HG02973 (cell line): ENCODE measurements around the gene KRTAP10-4.
"Not testable (repeated sequence)": the region's sequence is repeated elsewhere in the genome, so short reads cannot be mapped to it uniquely, and the experiment has no call there.

Source experiments
- ATAC-seq: cut with Tn5 transposase; IDR thresholded peaks from one replicate; pipeline ENCODE4 v1.9.1; 2021; ENCODE audit warnings: moderate library complexity; ENCODE audit not compliant: unreplicated experiment

Gene KRTAP10-4

DNA sequence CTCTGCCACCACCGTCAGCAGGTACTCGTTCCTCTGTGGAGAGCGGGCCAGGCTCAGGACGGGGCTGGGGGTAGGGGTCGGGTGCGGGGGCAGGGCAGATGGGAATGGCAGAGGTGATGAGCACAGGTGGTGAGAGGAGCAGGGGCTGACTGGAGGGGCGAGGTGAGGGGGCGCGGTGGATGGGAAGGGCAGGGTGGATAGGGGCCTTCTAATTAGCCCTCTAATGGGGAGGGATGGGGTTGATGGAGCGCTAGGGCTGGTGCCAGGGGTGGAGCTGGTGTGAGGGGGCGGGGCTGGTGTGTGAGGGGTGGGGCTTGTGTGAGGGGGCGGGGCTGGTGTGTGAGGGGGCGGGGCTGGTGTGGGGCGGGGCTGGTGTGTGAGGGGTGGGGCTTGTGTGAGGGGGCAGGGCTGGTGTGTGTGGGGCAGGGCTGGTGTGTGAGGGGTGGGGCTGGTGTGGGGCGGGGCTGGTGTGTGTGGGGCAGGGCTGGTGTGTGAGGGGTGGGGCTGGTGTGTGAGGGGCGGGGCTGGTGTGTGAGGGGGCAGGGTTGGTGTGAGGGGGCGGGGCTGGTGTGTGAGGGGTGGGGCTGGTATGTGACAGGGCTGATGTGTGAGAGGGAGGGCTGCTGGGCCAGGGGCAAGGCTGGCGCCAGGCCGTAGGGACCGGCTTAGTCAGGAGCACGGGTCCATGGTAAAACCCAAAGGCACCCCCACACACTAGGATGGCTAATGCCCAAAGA is 39.5 kb upstream of the KRTAP10-4 start:
- no peak for ATAC-seq

DNA sequence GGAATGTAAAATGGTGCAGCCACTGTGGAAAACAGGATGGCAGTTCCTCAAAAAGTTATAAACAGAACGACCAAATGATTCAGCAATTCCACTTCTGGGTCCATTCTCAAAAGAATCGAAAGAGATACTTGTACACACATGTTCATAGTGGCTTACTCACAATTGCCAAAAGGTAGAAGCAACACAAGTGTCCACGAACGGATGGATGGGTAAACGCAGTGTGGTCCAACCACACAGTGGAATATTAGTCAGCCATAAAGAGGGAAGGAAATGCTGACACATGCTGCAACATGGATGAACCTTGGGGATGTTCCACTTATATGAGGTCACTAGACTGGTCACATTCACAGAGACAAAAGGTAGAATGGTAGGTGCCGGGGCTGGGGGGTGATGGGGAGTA is 38.8 kb upstream of the KRTAP10-4 start:
- no peak for ATAC-seq

DNA sequence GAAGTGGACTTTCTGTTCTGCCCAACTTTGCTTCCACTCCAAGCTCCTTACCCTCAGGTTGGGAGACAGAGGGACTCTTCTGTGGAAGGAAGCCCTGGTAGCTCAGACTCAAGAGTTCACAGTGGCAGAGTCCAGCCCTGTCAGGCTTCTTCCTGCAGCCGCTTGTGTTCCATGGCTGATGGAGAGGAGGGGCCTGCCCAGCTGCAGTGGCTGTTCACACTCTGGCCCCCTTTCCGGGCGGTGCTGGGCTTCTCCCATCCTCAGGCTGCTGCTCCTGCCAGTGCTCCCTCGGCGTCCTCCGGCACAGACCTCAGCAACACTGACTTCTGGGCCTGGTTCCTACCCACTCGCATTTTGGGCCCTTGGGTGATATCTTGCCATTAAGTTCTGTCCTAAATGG is 37.6 kb upstream of the KRTAP10-4 start:
- ATAC-seq = no peak

- no peak for ATAC-seq
Observed at GRCh38 chr21:44537930-44538911, 35.3 kb upstream of the KRTAP10-4 start.

- no peak for ATAC-seq
Observed at GRCh38 chr21:44539046-44539445, 34.5 kb upstream of the KRTAP10-4 start.

DNA sequence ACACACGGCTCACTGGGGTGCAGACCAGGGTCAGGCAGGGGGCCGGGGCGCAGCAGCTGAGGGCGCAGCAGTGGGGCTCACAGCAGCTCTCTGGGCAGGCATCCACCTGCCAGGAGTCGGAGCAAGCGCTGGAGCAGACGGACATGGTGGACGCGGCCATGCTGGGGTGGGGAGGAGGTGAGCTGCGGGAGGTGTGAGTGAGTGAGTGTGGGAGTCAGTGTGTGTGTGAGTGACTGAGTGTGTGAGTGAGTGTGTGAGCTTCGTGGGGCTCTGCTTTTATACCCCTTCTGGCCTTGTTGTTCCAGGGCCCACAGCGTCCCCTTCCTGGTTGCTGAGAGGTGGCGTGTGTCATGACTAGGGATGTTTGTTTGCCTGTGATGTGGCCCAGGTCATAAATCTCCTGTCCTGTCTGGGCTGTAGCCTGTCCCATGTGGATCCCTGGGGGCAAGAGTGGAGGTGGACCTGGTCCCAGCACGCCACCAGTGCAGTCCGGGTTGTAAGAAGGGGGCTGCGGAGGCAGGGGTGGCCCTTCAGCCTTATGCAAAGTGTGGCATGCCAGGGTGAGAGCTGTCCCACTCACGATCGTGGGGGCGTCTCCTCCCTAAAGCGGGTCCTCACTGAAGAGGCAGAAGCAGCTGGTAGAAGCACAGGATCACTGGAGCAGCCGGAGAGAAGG is 33.4 kb upstream of the KRTAP10-4 start, which contains the start of gene KRTAP10-1:
Gene KRTAP10-1, minus strand, starts transcription at position 205 of the 676 bp plus-strand sequence. Its CDS starts 45 bp downstream, at position 160.
- ATAC-seq = no peak

DNA sequence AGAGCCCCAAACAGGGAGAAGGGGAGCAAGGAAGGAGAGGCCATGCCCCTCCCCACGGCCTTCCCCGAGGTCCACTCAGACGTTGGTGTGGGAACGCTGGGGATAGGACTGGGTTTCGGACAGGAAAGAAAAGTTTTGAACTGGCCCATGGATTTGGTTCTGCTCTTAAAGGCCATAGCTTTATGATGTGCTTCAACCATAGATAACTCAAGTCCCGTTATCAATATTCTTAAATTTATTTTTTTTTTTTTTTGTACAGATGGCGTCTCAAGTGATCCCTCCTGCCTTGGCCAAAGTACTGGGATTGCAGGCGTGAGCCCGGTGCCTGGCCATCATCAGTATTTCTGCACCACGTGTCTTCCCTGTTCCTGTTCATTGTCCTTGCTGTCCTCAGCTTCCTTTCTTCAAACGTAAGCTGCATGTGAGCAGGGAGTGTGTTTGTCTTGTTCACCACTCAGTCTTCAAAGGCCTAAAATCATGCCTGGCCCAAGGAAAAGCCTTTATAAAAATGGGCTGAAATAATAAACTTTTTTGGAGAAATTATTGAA is 32.7 kb upstream of the KRTAP10-4 start:
- ATAC-seq = no peak

DNA sequence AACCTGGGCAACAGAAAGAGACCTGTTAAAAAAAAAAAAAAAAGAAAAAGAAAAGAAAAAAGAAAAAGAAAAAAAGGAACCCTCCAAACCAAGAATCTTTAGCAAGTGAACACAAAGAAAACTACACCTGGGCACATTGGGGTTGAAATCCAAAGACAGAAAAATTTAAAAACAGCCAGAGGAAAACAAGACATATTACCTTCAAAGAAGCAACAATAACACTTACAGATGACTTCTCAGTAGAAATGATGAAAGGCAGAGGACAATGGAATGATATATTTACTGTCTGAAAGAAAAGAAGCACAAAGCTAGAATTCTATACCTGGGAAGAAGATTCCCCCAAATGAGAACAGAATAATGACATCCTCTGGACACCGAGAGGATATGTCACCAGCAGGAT is 30.8 kb upstream of the KRTAP10-4 start:
- ATAC-seq = no peak

- ATAC-seq = no peak
Observed at GRCh38 chr21:44544566-44544965, 29.0 kb upstream of the KRTAP10-4 start.

DNA sequence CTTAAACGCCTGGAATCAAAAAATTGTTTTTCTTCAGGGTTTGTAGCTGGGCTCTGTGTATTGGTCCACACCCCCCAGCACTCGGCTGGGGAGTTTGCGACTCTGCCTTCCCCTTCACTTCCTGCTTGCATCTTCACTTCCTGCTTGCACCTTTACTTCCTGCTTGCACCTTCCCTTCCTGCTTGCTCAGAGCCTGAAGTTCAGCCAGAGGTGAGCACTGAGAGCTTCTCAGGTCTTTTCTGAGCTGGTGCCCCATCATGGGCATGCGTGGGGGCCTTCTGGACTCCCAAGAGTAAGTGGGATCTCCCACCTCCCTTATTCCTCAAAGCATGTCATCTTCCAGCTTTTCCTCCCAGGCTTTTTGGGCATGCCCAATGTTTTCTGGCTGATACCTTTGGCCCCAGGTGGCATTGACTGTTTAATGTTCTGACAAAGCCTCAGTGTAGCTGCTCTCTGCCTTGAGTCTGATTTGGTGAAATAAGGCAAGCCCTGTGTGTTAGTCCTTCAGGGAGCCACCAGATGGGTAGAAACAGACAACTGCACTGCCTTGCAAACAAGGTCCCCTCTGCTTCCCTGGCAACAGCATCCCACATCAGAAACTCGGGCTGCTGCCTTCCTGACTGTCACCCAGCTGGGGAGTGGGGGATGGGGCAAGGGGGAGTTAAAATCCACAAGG is 25.7 kb upstream of the KRTAP10-4 start:
- no peak for ATAC-seq

DNA sequence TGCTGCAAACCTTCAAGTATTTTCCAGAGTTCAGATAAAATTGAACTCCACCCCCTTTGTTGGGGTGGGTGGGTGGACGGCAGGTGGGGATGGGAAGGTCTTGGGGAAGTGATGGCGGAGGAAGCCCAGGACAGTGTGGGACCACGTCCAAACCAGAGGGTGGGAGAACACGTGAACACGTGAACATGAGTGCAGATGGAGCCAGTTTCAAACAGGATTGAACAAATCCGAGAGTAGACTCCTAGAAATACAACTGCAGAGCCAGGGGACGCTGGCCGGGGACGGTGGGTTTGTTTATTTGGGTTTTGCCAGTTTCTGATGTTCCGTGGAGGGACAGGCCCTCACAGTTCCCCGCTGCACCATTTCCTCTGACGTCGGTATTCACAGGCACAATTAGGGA is 25.1 kb upstream of the KRTAP10-4 start:
- ATAC-seq = no peak

- no peak for ATAC-seq
Observed at GRCh38 chr21:44548922-44549321, 24.6 kb upstream of the KRTAP10-4 start.

DNA sequence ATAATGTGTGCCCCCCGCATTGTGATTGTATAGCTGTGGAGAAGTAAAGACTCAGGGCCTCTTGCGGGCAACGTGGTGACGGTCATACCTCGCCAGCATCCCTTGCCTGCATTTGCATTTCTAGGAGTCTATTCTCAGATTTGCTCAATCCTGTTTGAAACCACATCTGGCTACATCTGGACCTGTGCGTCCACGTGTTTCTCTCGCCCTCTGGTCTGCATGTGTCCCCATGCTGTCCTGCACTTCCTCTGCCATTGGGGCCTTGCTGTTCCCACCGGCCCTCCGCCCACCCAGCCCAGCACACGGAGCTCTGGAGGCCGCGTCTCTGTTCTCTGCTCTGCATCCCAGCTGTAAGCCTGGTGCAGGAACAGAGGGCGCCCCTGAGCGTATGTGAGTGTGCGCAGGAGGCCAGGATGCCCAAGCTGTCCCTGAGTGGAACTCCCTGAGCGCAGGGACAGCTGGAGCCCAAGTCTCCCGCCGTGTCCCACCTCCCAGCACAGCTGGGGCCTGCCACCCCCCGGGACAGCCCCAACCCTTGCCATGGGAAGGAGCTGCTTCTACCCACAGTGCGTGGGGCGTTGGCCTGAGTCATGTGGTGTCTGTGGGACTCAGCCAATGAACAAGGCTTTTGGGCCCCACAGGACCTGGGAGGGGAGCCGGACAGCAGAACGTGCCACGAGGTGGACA is 23.9 kb upstream of the KRTAP10-4 start:
- ATAC-seq = no peak

DNA sequence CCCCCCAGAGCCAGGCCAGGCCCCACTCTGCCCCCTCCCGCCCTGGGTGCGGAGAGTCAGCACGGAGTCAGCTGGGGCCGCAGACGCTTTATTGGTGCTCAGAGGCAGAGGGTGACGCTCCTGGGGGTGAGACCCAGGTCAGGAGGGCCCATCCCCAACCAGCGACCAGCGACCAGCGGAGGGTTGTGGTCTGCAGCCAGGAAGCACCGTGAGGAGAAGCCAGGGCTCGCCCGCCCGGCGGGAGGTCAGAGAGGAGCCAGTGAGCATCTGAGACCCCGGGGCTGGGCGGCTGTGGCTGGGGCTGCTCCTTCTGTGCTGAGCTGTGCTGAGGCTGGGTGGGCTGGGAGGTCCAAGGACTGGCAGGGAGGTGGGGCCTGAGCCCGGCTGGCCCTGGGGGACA is 23.2 kb upstream of the KRTAP10-4 start:
- not testable (repeated sequence) for ATAC-seq

GRCh38 chr21:44550807-44551206 is 22.7 kb upstream of the KRTAP10-4 start:
- ATAC-seq = no peak

DNA sequence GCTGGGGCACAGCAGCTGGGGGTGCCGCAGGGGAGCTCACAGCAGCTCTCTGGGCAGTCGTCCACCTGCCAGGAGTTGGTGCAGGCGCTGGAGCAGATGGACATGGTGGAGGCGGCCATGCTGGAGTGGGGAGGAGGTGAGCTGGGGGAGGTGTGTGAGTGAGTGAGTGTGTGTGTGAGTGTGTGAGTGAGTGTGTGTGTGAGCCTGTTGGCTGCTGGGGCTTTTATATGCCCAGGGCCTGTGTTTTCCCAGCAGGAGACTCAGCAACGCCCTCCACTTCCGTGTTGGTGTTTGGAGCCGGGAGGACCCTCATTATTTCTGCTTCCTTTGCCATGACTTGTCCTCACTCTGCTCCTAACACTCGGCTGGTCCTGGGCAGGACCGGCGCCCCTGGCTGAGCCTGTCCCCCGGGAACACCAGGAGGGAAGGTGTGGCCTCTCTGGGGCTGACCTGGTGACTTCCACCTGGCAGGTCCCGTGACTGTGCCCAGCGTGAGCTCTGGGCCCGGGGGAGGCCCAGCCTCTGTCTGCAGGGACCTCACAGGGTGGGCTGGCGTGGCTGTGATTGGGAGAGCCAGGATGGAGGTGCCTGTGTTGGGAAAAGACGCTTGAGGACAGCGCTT is 22.1 kb upstream of the KRTAP10-4 start, which contains the start of gene KRTAP10-2:
Gene KRTAP10-2, minus strand, starts transcription at position 166 of the 622 bp plus-strand sequence. Its CDS starts 47 bp downstream, at position 119.
- ATAC-seq = no peak

DNA sequence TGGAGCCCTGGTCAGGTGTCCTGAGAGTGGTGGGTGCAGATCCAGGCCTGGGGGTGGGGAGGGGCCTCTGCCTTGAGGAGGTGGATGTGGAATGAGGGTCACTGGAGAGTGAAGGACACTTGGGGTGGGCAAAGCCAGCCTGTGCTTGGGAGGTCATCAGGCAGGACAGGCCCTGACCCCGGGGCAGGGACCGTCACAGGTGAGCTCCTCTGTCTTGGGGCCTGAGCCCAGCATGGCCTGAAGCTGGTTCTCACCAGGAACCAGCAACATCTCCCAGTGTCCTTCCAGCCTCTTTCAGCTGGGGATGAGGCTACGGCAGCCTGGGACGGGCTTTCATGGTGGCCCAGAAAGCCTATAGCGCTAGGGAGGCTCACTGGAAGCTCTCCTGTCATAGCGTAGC is 21.4 kb upstream of the KRTAP10-4 start:
- no peak for ATAC-seq

- no peak for ATAC-seq
Observed at GRCh38 chr21:44552681-44553080, 20.8 kb upstream of the KRTAP10-4 start.

DNA sequence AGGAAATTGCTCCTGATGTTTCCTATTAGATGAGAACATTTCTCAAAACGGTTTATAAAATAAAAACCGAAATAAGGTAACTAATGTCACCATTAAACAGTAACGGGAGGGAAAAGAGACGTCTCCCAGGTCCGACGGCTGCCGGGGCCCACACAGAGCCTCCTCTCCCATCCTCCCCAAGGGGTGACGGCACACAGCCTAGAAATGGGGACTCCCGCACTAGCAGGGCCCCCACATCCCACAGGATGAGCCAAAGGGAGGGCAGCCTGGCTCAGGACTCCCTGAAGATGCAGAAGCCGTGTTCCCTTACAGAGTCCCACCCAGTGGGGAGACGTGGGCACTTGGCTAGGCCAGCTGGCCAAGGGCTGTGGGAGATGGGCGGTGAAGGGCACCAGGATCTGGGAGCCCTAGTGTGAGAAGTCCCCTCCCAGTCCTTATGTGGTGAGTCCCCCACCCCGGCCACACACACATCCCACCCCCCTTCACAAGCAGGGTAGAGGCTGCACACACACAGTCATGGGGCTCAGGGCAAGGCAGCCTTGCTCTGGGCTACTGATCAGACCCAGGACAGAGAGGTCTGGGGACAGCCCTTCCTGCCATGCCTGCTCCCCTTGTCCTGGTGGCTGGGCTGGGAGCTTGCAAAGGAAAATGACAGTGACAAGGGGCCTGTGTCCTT is 18.2 kb upstream of the KRTAP10-4 start:
- no peak for ATAC-seq
